Hepatocyte (in vitro differentiated cells): Measurements from ENCODE around the gene CCDC201. TPM values are rescaled to one million over a fixed set of nuclear protein-coding genes. Genes with fewer than 3 reads are reported as not detected.
A peak's percentile ranks its signal among the peaks of the same experiment; 100 is the strongest.

Experiments used
- DNase-seq: peaks from one replicate; pipeline ENCODE4 v3.0.0-alpha.2; 2016; ENCODE audit warnings: low spot score
- H2AFZ ChIP-seq: fragments of 200-600 bp; sonication (generic); 2 replicates; pipeline ENCODE4 v1.6.0; 2016; ENCODE audit warnings: antibody characterized with exemption, mild to moderate bottlenecking
- H3K27ac ChIP-seq: fragments of 200-600 bp; sonication (generic); 2 replicates; pipeline ENCODE4 v1.5.1; 2016; ENCODE audit warnings: mild to moderate bottlenecking
- H3K27me3 ChIP-seq: fragments of 200-600 bp; sonication (generic); 2 replicates; pipeline ENCODE4 v1.6.1; 2016
- H3K36me3 ChIP-seq: fragments of 200-600 bp; sonication (generic); replicated peaks from 2 replicates; pipeline ENCODE4 v1.5.1; 2016; ENCODE audit warnings: low read depth; ENCODE audit not compliant: insufficient read depth
- H3K4me1 ChIP-seq: fragments of 200-600 bp; sonication (generic); 2 replicates; pipeline ENCODE4 v1.5.1; 2016; ENCODE audit warnings: mild to moderate bottlenecking, moderate library complexity; ENCODE audit not compliant: insufficient read depth
- H3K4me2 ChIP-seq: fragments of 200-600 bp; sonication (generic); 2 replicates; pipeline ENCODE4 v1.6.0; 2016
- H3K4me3 ChIP-seq: fragments of 200-600 bp; sonication (generic); 2 replicates; pipeline ENCODE4 v1.5.1; 2016; ENCODE audit warnings: mild to moderate bottlenecking
- H3K79me2 ChIP-seq: fragments of 200-600 bp; sonication (generic); 2 replicates; pipeline ENCODE4 v1.6.0; 2017; ENCODE audit warnings: mild to moderate bottlenecking
- H3K9me2 ChIP-seq: fragments of 200-600 bp; sonication (generic); replicated peaks from 2 replicates; pipeline ENCODE4 v1.6.0; 2017; ENCODE audit warnings: mild to moderate bottlenecking; ENCODE audit not compliant: insufficient read depth
- H3K9me3 ChIP-seq: fragments of 200-600 bp; sonication (generic); 2 replicates; pipeline ENCODE4 v1.5.1; 2016; ENCODE audit warnings: low read depth, mild to moderate bottlenecking
- H4K20me1 ChIP-seq: fragments of 200-600 bp; sonication (generic); 2 replicates; pipeline ENCODE4 v1.6.0; 2016; ENCODE audit warnings: mild to moderate bottlenecking; ENCODE audit not compliant: insufficient read depth, poor library complexity, severe bottlenecking
- CTCF ChIP-seq: fragments of 200-600 bp; sonication (generic); IDR thresholded peaks from 2 replicates; pipeline ENCODE4 v1.5.1; 2016; ENCODE audit warnings: antibody characterized with exemption, mild to moderate bottlenecking; ENCODE audit not compliant: poor library complexity
- EZH2 ChIP-seq: fragments of 200-600 bp; sonication (generic); IDR thresholded peaks from 2 replicates; pipeline ENCODE4 v1.6.1; 2016; ENCODE audit warnings: antibody characterized with exemption, mild to moderate bottlenecking, borderline replicate concordance
- EZH2phosphoT487 ChIP-seq: fragments of 200-600 bp; sonication (generic); IDR thresholded peaks from one replicate; pipeline ENCODE4 v1.6.1; 2018; ENCODE audit warnings: antibody characterized with exemption, mild to moderate bottlenecking, low read depth, moderate library complexity; ENCODE audit not compliant: unreplicated experiment, severe bottlenecking
- WGBS: methylation state at CpG from one replicate; pipeline ENCODE4 v1.1.6; 2016; ENCODE audit warnings: low lambda C conversion rate; ENCODE audit errors: missing lambda C conversion rate; 5-methylcytosine and 5-hydroxymethylcytosine counted together
- polyA plus RNA-seq: library from polyadenylated mRNA; unstranded; fragments of >200 nt; fragmentation: Nextera tagmentation; extraction: Ambion mirVana; gene quantifications from 2 replicates; pipeline ENCODE4 v1.2.1, GENCODE V29; 2016
- total RNA-seq: library from RNA; depleted of rRNA; stranded (reverse); fragments of >200 nt; gene quantifications from 2 replicates; pipeline ENCODE4 v1.2.3, GENCODE V29; 2014

The CCDC201 gene
- total and polyA plus RNA-seq, 2 experiments from 2014 or later, result not detected

DNA sequence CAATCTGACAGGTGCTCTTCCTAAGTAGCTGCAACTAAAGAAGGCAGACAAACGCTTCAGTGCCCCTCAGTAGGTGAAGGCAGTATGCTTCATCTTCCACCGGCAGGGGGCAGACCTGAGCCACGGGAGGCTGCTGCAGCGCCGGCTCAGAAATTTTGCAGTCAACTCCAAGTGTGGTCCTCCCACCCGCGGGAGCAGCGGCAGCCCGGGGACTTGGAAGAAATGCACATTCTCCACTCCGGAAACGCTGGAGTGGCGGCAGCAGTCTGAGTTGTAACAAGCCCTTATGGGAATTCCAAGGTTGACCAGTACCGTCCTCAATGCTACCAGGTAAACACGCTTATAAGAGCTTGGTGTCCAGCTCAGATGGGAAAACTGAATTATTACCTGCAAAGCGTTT lies 44.8 kb upstream of the CCDC201 start:
- TF ChIP-seq EZH2, result no peak
- no peak for TF ChIP-seq EZH2phosphoT487
- peak; percentile 95 for TF ChIP-seq CTCF
- Histone ChIP-seq H3K79me2 (peaks cover 26% of the 10 kb centered on the region), H2AFZ (no peak overlapping the region), H3K4me3 (peak overlapping the region; percentile 24), H4K20me1 (peaks cover 18% of the 10 kb centered on the region), H3K9me3 (no peaks in the 10 kb centered on the region), H3K9me2 (no peaks in the 10 kb centered on the region), H3K4me2 (peak overlapping the region; percentile 89), H3K27me3 (peaks cover 26% of the 10 kb centered on the region), H3K4me1 (peaks cover 11% of the 10 kb centered on the region), H3K36me3 (no peaks in the 10 kb centered on the region), H3K27ac (peak overlapping the region; percentile 18)
- DNase-seq, result peak; percentile 89
- 8% methylated on average over 15 of the region's 15 CpGs for WGBS

- DNase-seq, result no peak
- peaks cover 7% of the 10 kb centered on the region for H3K4me1 ChIP-seq
- H3K4me3 ChIP-seq, result no peak overlapping the region
- no peak for TF ChIP-seq EZH2
- TF ChIP-seq EZH2phosphoT487, result no peak
- no peak for TF ChIP-seq CTCF
- no peak overlapping the region for H3K27ac ChIP-seq
- no peaks in the 10 kb centered on the region for H3K9me2 ChIP-seq
- H2AFZ ChIP-seq, result no peak overlapping the region
- H3K9me3 ChIP-seq, result no peaks in the 10 kb centered on the region
- H3K36me3 ChIP-seq, result no peaks in the 10 kb centered on the region
- H3K79me2 ChIP-seq, result peaks cover 26% of the 10 kb centered on the region
- WGBS, result 80% methylated on average over 14 of the region's 14 CpGs
- peak overlapping the region; percentile 89 for H3K4me2 ChIP-seq
- H4K20me1 ChIP-seq, result peaks cover 18% of the 10 kb centered on the region
- H3K27me3 ChIP-seq, result peaks cover 26% of the 10 kb centered on the region
These were observed 44.2 kb upstream of the CCDC201 start for GRCh38 chr7:45917064-45917463.

GRCh38 chr7:45915606-45916005 lies 42.7 kb upstream of the CCDC201 start:
- no peaks in the 10 kb centered on the region for H3K36me3 ChIP-seq
- no peaks in the 10 kb centered on the region for H3K4me1 ChIP-seq
- peaks cover 23% of the 10 kb centered on the region for H3K27me3 ChIP-seq
- no peak overlapping the region for H3K4me2 ChIP-seq
- no peak for TF ChIP-seq CTCF
- H2AFZ ChIP-seq, result no peak overlapping the region
- no peak for DNase-seq
- no peak overlapping the region for H3K27ac ChIP-seq
- 87% methylated on average over 3 of the region's 3 CpGs for WGBS
- peaks cover 26% of the 10 kb centered on the region for H3K79me2 ChIP-seq
- H3K9me2 ChIP-seq, result no peaks in the 10 kb centered on the region
- no peak overlapping the region for H3K4me3 ChIP-seq
- peaks cover 18% of the 10 kb centered on the region for H4K20me1 ChIP-seq
- H3K9me3 ChIP-seq, result no peaks in the 10 kb centered on the region

GRCh38 chr7:45914911-45915310 lies 42.0 kb upstream of the CCDC201 start:
- no peak for TF ChIP-seq EZH2phosphoT487
- no peak for TF ChIP-seq CTCF
- TF ChIP-seq EZH2, result no peak
- H3K9me2 ChIP-seq, result no peaks in the 10 kb centered on the region
- H4K20me1 ChIP-seq, result peaks cover 18% of the 10 kb centered on the region
- H3K4me1 ChIP-seq, result no peaks in the 10 kb centered on the region
- no peak overlapping the region for H3K27ac ChIP-seq
- H3K27me3 ChIP-seq, result peaks cover 19% of the 10 kb centered on the region
- 95% methylated on average over 12 of the region's 12 CpGs for WGBS
- DNase-seq, result no peak
- H3K36me3 ChIP-seq, result no peaks in the 10 kb centered on the region
- no peak overlapping the region for H3K4me3 ChIP-seq
- peaks cover 20% of the 10 kb centered on the region for H3K79me2 ChIP-seq
- H2AFZ ChIP-seq, result no peak overlapping the region
- H3K9me3 ChIP-seq, result no peaks in the 10 kb centered on the region
- no peak overlapping the region for H3K4me2 ChIP-seq
